ENCODE measurements around the gene VAPA.

Gene VAPA

DNA sequence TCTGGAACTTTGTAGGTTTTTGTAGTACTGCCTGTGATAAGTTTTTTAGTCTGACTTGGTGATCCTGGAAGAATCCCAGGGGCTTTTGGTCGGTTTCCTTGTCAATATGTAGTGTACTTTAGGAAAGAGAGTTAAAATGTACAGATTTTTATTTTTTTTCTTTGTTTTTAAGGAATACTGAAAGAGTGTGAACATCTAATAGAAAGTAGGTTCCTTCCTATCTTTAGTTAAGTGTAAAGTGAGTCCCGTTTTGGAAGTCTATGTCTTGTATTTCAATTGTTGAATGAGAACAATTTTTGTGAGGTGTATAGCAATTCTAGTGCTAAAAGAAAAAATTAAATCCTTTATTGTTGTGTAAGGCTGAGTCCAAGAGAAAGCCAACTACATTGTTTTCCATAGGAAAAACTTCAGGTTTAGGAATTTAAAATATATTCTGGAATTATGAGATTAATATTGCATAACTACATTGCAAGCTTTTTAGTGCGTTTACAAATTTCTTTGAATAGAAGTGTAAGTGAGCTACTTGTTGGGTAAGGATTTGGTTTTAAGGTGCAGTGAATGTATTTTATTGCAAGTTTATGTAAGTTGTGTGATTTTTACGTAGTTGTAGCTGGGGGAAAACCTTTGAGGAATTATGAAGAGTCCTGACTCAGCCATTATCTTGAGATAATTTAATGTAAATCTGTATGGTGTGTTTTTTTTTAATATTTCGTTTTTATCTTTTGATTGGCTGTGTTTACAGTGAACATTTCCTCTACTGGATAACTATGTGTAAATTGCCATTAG lies 1.7 kb downstream of the VAPA start:
- DNase-seq: no peak

DNA sequence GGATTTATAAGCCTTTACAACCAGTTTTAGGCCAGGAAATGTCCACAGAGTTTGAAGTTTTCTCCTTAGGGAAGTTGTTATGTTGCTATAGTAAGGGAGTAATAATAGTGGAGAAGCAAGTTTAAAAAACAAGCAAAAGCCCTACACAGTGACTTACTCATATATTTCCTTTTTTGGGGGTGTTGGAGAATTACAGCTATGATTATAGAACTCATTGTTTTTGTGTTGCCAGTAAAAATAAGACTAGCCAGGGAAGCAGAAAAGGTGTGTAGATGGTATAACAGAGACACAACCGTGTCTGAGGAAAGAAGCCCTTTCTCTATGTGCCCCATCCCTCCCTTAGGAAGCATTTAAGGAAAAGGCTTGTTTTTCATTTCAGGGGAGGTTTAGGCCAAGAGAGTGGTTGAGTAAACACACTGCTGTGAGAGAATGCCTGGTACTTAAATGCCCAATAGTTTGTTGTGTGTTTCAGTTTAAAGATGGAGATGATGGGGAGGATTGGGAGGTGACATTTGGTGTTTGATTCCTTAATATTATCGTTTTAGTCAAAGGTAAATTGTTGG lies 2.3 kb downstream of the VAPA start:
- DNase-seq: no peak

DNA sequence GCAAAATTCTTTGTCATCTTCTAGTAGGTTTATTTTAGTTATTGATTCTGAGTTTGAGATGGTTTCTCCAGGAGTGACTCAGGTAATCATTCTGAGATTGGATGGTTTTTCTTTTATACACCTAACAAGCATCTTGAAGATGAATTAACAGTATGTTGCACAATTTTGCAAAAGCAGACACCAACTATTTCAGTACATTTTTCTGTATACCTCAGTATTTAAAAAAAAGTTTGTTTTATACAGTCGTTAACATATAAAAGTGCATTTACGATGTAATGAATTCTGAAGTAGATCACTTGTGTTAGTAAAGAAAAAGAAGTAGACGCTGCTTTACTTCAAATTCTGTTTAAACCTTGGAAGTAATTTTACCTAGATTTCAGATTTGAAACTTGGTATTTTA lies 3.0 kb downstream of the VAPA start:
- DNase-seq: no peak

DNA sequence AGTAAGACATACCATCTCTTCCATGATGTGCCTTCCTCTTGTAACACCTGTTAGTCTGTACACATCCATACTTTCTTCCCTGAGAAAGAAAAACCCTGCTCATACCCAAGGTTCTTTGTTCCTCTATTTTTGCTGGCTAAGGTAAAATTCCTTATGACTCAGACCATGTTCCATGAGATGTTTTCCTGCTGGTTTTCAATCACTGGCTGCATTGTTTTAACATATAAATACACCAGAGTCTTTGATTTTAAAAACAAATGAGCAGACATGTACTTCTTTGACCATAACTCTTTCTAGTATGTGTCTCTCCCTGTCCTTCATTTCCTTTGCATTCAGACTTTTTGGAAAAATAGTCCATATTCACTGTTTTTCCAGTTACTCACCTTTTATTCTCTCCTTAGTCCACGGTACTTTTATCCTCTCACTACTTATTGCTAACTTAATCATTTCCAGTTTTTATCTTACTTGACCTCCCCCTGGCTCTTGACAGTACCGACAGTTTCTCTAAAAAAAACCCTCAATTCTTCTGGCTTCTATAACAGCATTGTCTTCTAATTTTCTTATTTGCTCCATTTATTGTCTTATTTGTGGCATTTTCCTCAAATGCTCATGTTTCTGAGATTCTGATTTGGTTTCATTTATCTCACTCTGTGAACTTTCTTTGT lies 4.3 kb downstream of the VAPA start:
- DNase-seq: no peak

DNA sequence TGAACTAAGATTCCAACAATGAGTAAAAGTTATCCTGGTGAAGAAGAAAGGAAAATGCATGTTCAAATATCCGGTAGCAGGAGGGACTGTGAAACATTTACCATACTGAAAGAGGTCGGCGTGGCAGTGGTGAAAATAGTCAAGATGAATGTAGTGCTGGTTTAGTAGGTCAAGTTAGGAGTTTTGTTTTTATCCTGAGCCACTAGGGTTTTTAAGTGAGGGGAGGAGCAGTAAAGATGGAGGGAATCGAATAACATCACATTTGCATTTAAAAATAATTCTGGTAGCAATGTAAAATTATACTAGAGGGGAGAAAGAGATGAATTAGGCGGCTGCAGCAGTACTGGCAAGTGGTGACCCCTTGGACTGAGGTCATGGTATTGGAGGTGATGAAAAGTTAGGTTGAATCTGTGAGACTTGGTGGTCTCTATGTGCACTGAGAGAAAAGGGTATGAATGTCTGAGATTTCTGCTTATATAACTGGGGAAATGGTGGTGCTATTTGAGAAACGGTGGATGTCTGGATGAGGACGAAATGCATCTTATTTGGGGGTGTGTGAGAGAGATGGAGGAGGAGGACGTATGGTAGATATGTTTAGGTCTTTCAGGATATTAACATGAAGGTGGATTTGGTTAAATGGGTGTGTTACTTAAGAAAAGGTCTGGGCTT lies 5.9 kb downstream of the VAPA start:
- no peak for DNase-seq

DNA sequence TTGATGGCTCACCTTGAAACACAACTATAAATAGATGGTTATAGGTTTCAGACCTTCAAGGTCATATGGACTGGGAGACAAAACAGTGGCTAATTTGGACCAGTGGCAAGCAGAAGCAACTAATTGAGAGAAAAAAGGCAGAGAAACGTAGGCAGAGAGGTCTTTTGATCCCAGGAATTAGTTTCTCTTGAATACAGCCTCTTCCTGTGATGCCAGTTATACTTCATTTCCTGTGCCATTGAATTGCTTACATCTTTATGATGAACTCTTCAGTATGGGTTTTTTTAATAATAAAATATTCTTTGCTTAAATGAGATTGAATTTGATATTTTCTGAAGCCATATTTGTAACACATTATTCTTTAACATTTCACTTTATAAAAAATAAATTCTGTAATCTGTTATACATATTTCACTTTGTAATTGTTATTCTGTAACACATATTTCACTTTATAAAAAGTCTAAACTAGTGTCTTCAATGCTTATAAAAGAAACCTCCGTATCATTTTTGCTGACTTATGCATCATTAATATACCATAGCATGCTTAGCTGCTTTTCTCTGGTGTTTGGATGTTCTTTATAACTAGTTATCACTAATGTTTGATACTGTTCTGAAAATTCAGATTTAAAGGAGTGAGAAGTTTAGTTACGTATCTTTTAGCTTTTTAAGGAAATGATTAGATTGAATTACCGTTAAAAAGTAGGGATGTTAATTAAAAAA lies 8.9 kb downstream of the VAPA start:
- no peak for DNase-seq

DNA sequence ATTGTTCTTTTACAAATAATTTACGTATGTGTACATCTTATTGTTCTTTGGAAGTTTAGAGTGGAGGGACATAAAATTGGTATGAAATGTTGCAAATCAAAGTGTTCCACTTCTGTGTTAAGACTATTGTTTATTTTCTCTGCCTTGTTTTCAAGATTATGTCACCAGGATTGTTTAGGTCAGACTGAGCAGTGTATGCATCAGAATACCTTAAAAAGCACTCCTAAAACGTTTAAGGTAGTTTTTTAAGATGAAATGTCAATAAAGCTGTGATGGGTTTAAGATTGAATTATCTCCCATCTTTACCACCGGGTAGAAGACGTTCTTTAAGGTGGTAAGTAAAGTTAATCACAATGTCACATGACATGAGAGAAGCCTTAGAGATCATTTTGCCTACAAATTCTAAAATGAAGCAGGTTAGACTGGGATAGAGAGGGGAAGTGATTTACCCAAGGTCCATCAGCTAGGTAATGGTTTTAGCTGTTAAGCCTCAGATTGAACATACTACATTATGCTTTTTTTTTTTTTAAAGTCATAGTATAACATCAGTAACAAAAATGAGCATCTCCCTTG lies 10.6 kb downstream of the VAPA start:
- no peak for DNase-seq

DNA sequence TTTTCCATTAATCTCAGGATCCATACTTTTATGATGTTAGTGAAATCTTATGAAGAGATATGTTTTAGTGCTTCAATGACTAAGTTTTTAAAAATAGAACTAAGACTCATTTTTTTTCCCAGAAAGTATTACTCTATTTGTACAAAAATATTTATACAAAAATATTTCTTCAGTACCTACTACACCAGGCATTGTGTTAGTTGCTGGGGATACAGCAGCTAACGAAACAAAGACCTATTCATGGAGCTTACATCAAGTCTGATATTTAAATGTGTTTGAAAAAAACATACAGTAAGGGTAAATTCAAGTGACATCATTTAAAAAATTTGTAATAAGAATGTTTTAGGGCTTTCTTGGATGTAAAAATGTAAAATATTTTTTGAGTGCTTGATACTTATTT lies 11.6 kb downstream of the VAPA start:
- no peak for DNase-seq

DNA sequence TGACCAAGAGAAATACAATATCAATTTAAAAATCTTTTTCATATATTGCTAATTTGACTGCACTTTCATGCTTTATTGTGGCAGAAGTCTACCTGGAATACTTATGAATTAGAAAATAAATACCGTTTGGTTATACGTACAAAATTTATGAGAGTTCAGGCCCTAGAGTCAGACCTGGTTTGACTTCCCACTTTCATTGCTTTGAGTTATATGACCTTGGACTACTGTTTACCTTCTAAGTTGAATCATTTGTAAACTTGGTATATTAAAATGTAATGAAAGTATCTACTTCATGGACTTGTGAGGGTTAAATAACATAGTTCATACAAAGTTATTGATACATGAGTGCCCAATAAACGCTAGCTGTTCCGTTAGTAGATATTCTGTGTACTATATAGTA lies 12.0 kb downstream of the VAPA start:
- no peak for DNase-seq

DNA sequence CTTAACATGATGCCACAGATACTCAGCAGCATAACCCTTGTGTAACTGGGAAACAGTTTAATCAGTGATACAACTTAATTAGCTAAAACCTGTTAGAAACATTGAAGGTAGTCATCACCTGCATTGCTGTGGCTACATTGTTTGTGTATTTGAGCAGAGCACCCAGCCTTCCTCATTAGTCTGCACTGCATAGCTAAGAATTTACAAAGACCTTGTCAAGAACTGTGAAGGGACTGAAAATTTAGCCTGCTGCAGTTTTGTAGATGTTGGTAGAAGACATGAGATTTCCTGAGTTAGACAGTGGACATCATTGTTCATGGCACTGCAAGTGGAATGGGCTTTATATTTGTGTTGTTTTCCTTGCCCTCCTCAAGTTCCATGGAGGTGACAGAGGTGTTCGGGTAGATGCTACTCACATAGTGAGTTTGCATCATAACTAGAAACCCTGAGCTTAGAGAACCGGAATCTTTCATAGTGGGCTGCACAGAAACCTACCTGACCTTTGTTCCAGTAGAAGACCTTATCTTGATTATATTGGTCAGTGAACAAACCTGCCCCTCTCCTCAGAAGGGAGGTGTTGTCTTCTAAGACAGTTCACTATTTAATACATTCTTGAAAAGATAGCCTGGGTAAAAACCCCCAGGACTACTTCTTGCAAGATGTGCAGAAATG lies 12.5 kb downstream of the VAPA start:
- no peak for DNase-seq

DNA sequence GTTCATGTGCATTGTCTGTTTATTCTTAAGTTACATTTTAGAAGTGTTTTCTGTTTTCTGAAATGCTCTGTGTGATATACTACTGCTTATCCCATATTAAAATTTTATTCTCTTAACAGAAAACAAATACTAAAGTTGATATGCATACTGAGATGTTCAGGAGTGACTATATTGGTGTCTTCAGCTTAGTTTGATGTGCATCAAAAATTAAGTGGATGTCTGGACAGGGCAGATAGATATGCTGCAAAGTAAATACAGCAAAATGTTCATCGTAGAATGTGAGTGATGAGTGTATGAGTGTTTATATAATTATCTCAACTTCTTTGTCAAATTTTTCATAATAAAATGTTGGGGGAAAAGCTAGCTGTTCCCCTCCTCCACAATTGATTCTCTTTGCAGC lies 13.2 kb downstream of the VAPA start:
- DNase-seq: no peak

DNA sequence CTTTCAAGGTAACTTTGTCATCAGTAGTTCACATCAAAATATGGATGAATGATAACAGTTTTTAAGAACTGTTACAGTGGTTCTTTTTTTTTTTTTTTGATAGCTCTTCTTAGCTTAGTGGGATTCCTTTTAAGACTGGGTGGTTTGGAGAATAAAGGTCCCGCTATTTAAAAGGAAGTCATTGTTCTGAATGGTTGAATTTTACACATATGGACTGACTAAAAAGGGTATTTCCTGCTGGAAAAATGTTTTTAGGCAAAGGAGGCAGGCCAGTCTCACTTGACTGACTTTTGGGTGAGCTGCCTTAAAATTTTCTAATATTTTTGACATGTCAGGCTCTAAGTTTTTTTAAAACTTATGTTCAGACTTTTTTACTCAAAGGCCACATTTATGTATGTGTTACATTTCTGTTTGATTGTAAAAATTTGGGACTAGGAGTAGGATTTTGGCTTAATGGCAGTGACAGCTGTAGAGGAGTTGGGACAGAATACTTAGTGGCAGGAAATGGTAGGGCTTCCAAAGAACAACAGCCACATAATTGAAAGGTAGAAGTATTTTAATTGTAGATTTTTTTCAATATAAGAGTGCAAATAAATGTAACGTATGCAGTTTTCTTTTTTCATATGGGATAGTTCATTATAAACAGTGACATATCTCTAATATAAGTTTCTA lies 13.7 kb downstream of the VAPA start:
- no peak for DNase-seq

DNA sequence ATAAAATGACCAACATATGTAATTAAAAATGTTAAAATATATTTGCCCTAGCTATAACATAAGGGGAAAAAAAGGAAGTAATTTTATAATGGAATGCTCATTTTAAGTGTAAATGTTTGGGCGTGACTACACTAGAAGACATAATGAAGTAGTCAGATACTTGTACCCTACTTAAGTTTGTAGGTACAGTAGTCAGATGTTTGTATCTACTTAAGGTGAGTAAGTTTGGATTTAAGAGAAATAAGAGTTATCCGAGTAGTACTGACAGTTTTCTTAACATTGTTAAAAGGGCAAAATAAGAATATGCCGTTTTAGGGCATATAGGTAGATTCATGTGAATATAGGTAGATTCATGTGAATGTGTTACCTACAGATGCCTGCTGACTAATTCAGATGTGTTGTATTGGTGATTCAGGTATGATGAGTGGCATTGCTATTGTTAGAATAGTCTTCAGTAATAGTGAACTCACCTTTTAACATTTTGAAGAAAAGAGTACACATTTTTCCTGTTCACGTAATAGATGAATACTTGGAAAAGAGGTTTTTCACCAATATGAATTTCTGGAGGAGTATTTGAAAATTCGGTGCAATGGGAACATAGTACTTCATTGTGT lies 14.9 kb downstream of the VAPA start:
- DNase-seq: no peak

DNA sequence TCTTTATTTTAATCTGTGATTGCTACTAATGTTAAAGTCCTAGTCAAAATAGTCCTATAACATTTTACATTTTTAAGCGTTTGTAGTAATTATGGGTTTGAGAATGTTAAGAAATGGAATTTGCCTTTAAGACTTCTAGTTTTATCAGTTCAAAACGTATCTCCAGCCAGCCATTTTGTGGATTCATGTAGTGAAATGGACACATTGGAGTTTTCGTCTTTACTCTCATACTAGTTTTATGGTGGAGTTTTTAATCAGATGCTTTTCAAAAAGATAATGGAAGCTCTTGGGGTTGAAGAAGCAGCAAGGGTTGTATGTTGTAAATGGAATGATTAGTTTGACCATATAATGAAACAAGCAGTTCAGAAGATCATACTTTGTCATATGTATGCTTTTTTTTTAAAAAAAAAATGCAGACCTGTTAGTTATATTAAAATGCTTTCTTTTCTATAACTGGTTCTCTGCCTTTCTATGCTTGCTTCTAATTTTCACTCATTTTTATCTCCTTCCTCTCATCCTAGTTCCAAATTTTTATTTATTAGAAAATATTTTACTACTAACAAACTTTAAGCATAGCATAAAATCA lies 16.6 kb downstream of the VAPA start:
- DNase-seq: no peak

DNA sequence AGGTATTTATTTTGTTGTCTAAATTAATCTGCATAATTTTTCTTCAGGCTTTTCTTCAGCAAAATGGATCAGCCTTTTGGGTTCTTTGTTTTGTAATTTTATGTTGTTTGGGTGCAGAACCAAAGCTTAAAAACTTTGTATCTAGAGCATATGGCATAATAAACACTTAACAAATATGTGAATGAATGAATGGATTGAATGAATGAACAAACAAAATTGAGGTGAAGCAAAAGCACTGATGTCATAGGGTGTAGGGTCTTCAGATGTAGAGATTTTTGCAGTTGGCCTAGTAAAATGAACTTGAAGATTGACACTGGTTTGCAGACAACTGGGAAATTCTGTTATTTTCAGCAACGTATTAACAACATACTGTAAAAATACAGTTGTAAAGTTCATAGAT lies 17.3 kb downstream of the VAPA start:
- DNase-seq: no peak

DNA sequence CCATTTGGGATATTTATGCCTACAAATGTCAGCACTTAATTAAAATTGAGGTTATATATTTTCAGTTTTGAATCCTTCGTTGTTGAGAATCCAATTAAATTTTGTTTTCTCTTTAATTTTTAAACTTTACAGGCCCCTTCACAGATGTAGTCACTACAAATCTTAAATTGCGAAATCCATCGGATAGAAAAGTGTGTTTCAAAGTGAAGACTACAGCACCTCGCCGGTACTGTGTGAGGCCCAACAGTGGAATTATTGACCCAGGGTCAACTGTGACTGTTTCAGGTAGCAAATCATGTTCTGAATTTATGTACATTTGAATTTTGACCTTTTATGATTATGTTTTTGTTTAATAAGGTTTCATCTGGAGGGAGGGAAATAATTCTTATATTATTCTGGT lies 17.9 kb downstream of the VAPA start:
- DNase-seq: no peak

DNA sequence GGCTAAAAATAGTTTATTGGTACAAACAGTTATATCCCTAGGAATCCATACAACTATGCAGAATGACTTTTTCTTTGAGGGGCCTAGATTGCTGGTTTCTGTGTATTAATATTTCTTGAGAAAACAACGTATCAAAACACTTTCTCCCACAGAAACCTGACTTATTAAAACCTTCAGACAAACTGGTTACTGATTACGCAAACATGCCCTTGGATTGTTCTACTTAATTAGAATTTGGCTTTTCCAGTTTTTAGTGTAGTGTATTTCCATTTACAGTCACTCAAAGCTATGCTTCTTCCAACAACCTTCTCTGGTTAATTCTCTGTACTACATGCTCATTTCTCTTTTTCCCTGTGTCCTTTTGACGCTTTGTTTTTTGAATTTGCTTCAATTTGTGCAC lies 20.0 kb downstream of the VAPA start:
- DNase-seq: no peak

DNA sequence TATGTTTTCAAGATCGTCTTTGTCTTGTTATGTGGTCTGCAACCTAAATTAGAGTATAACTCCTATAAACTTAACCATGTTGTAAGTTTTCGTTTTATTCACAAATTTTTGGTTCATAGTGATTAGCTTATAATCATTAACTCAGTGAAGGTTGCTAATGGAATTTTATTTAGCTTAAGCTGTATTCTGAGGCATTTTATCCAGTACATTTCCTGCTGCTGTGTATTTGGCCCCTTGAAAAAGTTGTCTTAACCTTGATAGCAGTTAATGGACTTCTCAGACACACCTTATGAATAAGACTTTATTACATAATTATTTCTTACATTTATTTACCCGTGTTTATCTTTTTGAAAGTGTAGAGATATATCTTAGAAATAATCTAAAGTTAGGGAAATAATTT lies 20.5 kb downstream of the VAPA start:
- no peak for DNase-seq

DNA sequence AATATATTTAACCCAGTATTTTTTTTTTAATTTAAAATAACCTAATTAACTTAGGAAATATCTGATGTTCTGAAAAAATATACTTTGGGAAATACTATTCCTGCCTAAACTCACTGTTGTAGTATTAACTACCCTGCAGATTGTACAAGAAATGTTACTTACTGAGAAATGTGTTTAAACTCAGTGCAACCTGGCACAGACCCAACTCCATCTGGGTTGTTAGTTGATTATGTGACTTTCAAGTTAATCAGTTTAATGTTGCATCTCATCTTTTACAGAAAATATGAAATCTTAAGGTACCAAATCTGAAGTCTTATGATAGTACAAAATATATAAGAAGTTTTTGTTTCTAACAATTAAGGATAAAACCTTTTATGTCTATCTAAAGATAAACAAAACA lies 27.3 kb downstream of the VAPA start:
- DNase-seq: no peak

DNA sequence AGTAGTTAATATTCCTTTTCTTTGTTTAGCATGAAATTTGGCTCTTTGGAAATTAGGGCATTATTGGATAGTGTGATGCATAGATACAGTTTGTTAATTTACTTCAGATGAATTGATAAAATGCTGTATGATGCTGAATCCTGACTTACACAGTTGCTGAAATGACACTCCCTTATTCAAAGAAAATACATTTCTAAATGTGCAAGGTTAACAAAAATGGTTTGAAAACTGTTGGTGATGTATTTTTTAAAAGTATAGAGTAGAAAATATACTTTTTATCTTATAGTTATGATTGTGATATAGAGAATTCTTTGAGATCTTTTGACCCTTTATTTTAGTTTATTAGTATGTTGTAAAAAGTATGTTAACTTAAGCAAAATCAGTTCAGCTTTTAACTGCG lies 27.8 kb downstream of the VAPA start:
- no peak for DNase-seq

DNA sequence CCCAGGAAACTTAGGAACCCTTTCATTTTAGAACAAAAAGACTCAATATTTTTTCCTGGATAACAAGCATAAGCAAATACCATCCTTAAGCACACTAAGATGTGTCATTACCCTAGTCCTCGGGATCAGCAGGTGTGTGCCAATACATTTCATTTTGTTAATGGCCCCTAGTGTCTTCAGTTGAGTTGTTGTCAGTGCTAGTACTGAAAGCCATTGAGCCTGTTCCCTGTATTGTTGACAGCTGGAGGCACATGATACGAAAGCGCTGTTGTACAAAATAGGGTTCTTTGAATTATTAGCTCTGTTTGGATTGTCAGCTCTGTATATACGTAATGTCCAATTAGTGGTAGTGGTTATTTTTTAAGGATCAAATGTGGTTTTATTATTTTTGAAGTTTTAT lies 29.5 kb downstream of the VAPA start:
- DNase-seq: no peak
